Thoracic aorta (tissue), 2 donors: ENCODE measurements around the gene PTTG1. TPM values are rescaled to one million over a fixed set of nuclear protein-coding genes. Genes with fewer than 3 reads are reported as not detected.

Experiments
- ATAC-seq: fragments of 150-250 bp; one replicate; pipeline ENCODE4 v1.8.0; 2017; ENCODE audit warnings: low read depth; ENCODE audit not compliant: insufficient number of reproducible peaks, low FRiP score
- DNase-seq: peaks from one replicate; pipeline ENCODE4 v3.0.0-alpha.2; 2020; ENCODE audit warnings: low spot score
- H3K27ac ChIP-seq, 2 donors: fragments of 200-600 bp; sonication (generic); 1 replicate in 1 of 2; 2 replicates in 1 of 2; pipeline ENCODE4 v1.5.1; 2016; ENCODE audit warnings: mild to moderate bottlenecking in 2 of 2, moderate library complexity in 2 of 2
- H3K27me3 ChIP-seq: fragments of 200-600 bp; sonication (generic); replicated peaks from 2 replicates; pipeline ENCODE4 v1.6.0; 2016; ENCODE audit warnings: mild to moderate bottlenecking; ENCODE audit not compliant: insufficient read depth
- H3K36me3 ChIP-seq: fragments of 200-600 bp; sonication (generic); one replicate; pipeline ENCODE4 v1.5.1; 2016
- H3K4me1 ChIP-seq, 2 donors: fragments of 200-600 bp; sonication (generic); 1 replicate in 1 of 2; 2 replicates in 1 of 2; pipeline versions ENCODE4 v1.5.1 to v1.6.0; 2016; ENCODE audit warnings: low read depth in 2 of 2, mild to moderate bottlenecking in 1 of 2; ENCODE audit not compliant: control insufficient read depth in 1 of 2
- H3K4me3 ChIP-seq: fragments of 200-600 bp; sonication (generic); 2 replicates; pipeline ENCODE4 v1.5.1; 2016; ENCODE audit warnings: mild to moderate bottlenecking
- H3K9me3 ChIP-seq: fragments of 200-600 bp; sonication (generic); 2 replicates; pipeline ENCODE4 v1.5.1; 2016
- total RNA-seq, 2 donors: library from RNA; depleted of rRNA; stranded (reverse); fragments of >200 nt; gene quantifications; one replicate each; pipeline versions ENCODE4 v1.1.0 to v1.2.3, GENCODE V29; 2016
- TF ChIP-seq, protein P1 (sequence below): fragments of 200-600 bp; sonication (generic); IDR thresholded peaks from one replicate; pipeline ENCODE4 v1.5.1; 2019; ENCODE audit warnings: antibody characterized with exemption

Gene PTTG1
- 1 to 10 TPM in 1 of 2 donors, not detected in 1; 2.2 TPM for total RNA-seq

DNA sequence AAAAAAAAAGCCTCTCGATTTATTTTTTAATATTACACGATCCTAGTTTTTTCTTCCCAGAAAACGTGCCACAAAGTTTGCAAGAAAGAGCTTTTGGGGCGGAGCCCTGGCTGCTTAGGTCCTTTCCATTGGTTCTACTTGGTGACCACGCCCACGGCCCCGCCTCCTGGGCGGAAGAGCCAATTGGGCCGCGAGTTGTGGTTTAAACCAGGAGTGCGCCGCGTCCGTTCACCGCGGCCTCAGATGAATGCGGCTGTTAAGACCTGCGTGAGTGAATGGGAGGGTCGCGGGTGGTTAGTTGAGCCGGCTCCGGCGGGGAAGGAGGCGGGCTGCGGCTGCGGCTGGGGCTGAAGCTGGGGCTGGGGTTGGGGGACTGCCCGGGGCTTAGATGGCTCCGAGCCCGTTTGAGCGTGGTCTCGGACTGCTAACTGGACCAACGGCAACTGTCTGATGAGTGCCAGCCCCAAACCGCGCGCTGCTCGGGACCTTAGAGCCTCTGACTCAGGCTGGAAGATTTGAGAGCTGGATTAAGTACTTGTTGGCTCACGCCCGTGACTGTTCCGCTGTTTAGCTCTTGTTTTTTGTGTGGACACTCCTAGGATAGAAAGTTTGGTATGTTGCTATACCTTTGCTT is at the start of gene PTTG1:
Gene PTTG1 (plus strand): TSS at position 231 of the 634 bp plus-strand sequence. CDS start 458 bp downstream, outside the sequence.
- H3K4me1 ChIP-seq: peaks cover 23 to 28% of the 10 kb centered on the region in 2 donors
- no peaks in the 10 kb centered on the region for H3K36me3 ChIP-seq
- ATAC-seq (peak; percentile 44), DNase-seq (peak; percentile 88)
- H3K27ac ChIP-seq: peak within 1 kb of the TSS; percentile 56 to 69
- TF ChIP-seq, protein P1, sequence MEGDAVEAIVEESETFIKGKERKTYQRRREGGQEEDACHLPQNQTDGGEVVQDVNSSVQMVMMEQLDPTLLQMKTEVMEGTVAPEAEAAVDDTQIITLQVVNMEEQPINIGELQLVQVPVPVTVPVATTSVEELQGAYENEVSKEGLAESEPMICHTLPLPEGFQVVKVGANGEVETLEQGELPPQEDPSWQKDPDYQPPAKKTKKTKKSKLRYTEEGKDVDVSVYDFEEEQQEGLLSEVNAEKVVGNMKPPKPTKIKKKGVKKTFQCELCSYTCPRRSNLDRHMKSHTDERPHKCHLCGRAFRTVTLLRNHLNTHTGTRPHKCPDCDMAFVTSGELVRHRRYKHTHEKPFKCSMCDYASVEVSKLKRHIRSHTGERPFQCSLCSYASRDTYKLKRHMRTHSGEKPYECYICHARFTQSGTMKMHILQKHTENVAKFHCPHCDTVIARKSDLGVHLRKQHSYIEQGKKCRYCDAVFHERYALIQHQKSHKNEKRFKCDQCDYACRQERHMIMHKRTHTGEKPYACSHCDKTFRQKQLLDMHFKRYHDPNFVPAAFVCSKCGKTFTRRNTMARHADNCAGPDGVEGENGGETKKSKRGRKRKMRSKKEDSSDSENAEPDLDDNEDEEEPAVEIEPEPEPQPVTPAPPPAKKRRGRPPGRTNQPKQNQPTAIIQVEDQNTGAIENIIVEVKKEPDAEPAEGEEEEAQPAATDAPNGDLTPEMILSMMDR: no peak
- no peaks in the 10 kb centered on the region for H3K9me3 ChIP-seq
- no peaks in the 10 kb centered on the region for H3K27me3 ChIP-seq
- H3K4me3 ChIP-seq: peak within 1 kb of the TSS; percentile 71

DNA sequence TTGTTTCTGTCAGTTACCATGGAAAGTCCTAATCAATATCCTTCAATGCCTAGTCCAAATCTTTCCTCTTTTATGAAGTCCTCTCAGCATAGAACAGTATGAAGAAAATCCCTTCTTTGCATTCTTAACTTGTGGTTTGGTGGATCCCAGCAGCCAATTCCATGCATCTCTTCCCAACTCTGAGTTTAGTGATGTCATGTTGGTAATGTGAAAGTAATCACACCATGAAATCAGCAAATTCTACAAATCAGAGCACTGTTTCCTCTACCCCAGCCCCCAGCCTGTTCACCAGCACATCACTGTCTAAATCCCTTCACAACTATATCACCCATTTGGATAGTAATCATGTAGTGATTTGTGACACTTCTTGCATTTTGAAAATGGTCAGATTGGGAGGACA is 46.5 kb upstream of the PTTG1 start:
- ATAC-seq (no peak), DNase-seq (no peak)
- Histone ChIP-seq H3K9me3 (no peaks in the 10 kb centered on the region), H3K36me3 (no peaks in the 10 kb centered on the region), H3K27me3 (no peaks in the 10 kb centered on the region), H3K27ac (no peak overlapping the region), H3K4me3 (no peak overlapping the region), H3K4me1 (peaks cover 0 to 16% of the 10 kb centered on the region in 2 donors)
- TF ChIP-seq, protein P1: no peak

DNA sequence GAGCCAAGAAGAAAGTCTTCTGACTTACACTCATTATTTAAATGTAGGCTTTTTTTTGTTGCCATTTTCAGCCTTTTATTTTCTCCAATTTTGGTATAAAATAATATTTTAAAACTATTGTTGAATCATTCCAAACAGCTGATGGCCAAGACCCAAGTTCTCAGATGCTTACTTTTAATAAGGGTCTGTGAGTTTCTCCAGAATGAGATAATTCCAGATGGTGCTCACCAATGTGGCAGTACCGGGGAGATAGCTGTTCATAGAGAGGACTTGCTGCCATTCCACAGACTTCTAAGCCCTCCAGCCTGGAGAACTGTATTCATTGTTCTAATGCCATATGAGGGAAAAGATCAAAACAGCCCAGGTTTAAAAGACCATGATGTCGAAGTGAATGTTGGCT is 46.0 kb upstream of the PTTG1 start:
- no peak overlapping the region for H3K4me3 ChIP-seq
- H3K36me3 ChIP-seq: no peaks in the 10 kb centered on the region
- H3K4me1 ChIP-seq: peaks cover 0 to 16% of the 10 kb centered on the region in 2 donors
- DNase-seq (no peak), ATAC-seq (no peak)
- no peaks in the 10 kb centered on the region for H3K27me3 ChIP-seq
- no peak overlapping the region for H3K27ac ChIP-seq
- TF ChIP-seq, protein P1: no peak
- H3K9me3 ChIP-seq: no peaks in the 10 kb centered on the region

DNA sequence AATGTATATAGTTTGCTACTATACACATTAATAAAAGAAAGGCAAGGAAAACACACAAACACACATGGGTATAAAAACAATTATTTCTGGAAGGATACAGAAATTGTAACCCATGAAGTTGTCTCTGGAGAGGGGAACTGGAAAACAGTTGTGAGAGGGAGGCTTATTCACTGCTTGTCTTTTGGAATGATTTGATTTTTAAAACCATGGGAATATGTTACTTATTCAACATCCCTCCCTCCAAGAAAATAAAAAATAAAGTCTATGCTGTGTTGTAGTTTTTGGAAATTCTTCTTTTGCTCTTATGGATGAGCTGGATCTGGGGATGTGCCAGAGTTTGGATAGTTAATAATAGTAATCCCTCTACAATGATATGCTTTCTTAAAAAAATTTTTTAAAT is 45.2 kb upstream of the PTTG1 start:
- no peaks in the 10 kb centered on the region for H3K9me3 ChIP-seq
- no peaks in the 10 kb centered on the region for H3K27me3 ChIP-seq
- no peak for DNase-seq
- ATAC-seq: no peak
- no peak overlapping the region for H3K4me3 ChIP-seq
- no peaks in the 10 kb centered on the region for H3K36me3 ChIP-seq
- H3K27ac ChIP-seq: no peak overlapping the region
- H3K4me1 ChIP-seq: peaks cover 0 to 16% of the 10 kb centered on the region in 2 donors
- TF ChIP-seq, protein P1: no peak

DNA sequence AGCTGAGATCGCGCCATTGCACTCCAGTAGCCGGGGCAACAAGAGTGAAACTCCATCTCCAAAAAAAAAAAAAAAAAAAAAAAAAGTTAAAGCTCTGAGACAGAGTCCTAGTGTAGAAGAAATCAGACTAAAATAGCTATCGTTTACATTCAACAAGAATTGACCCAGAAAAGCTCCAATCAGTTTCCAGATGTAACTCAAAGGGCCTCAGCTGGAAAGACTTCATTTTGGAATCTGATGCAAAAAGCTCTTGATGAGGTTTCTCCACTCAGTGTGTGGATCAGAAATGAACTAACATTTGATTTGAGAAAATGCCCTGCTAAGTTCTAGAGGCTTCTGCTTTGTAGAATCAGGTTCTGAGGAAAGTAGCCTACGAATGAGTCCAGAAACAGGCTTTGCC is 44.0 kb upstream of the PTTG1 start:
- no peak overlapping the region for H3K27ac ChIP-seq

More for the DNA sequence above, 44.0 kb upstream of the PTTG1 start:
- TF ChIP-seq, protein P1: no peak
- H3K9me3 ChIP-seq: no peaks in the 10 kb centered on the region
- DNase-seq: no peak
- no peaks in the 10 kb centered on the region for H3K27me3 ChIP-seq
- no peaks in the 10 kb centered on the region for H3K36me3 ChIP-seq
- H3K4me3 ChIP-seq: no peak overlapping the region
- ATAC-seq: no peak
- peaks cover 0 to 16% of the 10 kb centered on the region in 2 donors for H3K4me1 ChIP-seq
